ENCODE data around the gene RYR1. TPM values are rescaled to one million over a fixed set of nuclear protein-coding genes. Genes with fewer than 3 reads are reported as not detected.

The RYR1 gene
- polyA plus RNA-seq, 1 of the 3 experiments (the other 2 are of a cell fraction), result under 0.01 TPM

DNA sequence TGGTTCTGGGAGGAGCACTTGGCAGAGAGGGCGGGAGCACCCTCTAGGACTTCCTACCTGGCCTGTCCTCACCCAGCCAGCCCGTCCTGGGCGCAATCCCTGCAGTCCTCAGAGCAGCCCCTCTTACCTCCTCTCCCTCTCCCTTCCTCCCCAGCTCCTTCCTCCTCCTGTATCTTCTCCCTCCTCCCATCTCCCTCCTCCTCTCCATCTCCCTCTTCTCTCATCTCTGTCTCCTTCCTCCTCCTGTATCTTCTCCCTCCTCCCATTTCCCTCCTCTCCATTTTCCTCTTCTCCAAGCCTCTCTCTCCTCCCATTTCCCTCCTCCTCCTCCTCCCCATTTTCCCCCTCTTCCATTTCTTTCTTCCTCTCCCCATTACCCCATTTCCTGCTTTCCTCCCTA is 89.8 kb downstream of the RYR1 start:
- ChIA-PET CTCF (no interaction called here), POLR2A (no interaction called here)
- Histone ChIP-seq H3K9me3 (no peaks in the 10 kb centered on the region), H2AFZ (ENCODE audit: low read depth) (no peak overlapping the region), H4K20me1 (ENCODE audit: insufficient read depth) (no peaks in the 10 kb centered on the region), H3K4me1 (ENCODE audit: control insufficient read depth in 1 of 2, insufficient read depth in 2 of 2, low read depth in 1 of 2, low read length in 1 of 2) (no peaks in the 10 kb centered on the region), H3K27ac (ENCODE audit: low read depth in 2 of 2, low read length in 1 of 2) (no peak overlapping the region), H3K36me3 (replicated peaks in 1 of 2; ENCODE audit: control insufficient read depth in 1 of 2, insufficient read depth in 2 of 2, low read length in 1 of 2) (no peaks in the 10 kb centered on the region), H3K9ac (no peak overlapping the region), H3F3A (replicated peaks; ENCODE audit: insufficient read depth) (no peaks in the 10 kb centered on the region), H3K79me2 (ENCODE audit: insufficient read depth) (no peaks in the 10 kb centered on the region), H3K4me3 (ENCODE audit: low read depth in 2 of 2, low read length in 1 of 2) (no peak overlapping the region), H3K4me2 (no peak overlapping the region), H3K27me3 (ENCODE audit: insufficient read depth) (no peaks in the 10 kb centered on the region), H3K9me2 (no peaks in the 10 kb centered on the region)
- DNase-seq, result no peak
- 63% methylated on average over 2 of the region's 3 CpGs for WGBS (ENCODE audit: low lambda C conversion rate)
- TF ChIP-seq SIN3A (IDR thresholded peaks at IDR 0.05; ENCODE audit: borderline replicate concordance, low read depth, low read length) (no peak), GABPA (IDR thresholded peaks at IDR 0.05; ENCODE audit: low read depth) (no peak), NFIC (IDR thresholded peaks at IDR 0.05; ENCODE audit: borderline replicate concordance) (no peak), CHD2 (IDR thresholded peaks at IDR 0.05; ENCODE audit: low read length, partially characterized antibody) (no peak)

DNA sequence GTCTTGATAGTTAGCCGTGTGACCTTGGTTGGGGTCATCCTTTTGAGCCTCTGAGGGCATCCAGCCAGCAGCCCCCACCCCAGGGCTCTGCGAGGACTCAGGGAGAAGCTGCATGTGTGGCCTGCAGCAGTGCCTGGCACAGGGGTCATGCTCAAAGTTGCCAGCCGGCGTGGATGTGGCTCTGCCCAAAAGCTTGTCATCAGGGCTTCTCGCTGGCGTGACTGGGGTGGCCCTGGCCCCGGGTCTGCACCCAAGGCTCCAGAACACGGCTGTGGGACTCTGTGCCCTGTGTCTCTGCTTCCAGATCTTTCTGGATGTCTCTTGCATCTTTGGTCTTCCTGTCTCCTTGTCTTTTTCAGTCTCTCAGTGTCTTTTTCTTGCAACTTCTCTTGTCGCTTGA is 90.9 kb downstream of the RYR1 start:
- ChIA-PET CTCF (no interaction called here), POLR2A (no interaction called here)
- Histone ChIP-seq H4K20me1 (ENCODE audit: insufficient read depth) (no peaks in the 10 kb centered on the region), H2AFZ (ENCODE audit: low read depth) (no peak overlapping the region), H3F3A (replicated peaks; ENCODE audit: insufficient read depth) (no peaks in the 10 kb centered on the region), H3K4me3 (ENCODE audit: low read depth in 2 of 2, low read length in 1 of 2) (no peak overlapping the region), H3K27ac (ENCODE audit: low read depth in 2 of 2, low read length in 1 of 2) (no peak overlapping the region), H3K9me3 (no peaks in the 10 kb centered on the region), H3K4me1 (ENCODE audit: control insufficient read depth in 1 of 2, insufficient read depth in 2 of 2, low read depth in 1 of 2, low read length in 1 of 2) (no peaks in the 10 kb centered on the region), H3K36me3 (replicated peaks in 1 of 2; ENCODE audit: control insufficient read depth in 1 of 2, insufficient read depth in 2 of 2, low read length in 1 of 2) (no peaks in the 10 kb centered on the region), H3K79me2 (ENCODE audit: insufficient read depth) (no peaks in the 10 kb centered on the region), H3K27me3 (ENCODE audit: insufficient read depth) (no peaks in the 10 kb centered on the region), H3K9ac (no peak overlapping the region), H3K4me2 (no peak overlapping the region), H3K9me2 (no peaks in the 10 kb centered on the region)
- 41% methylated on average over 4 of the region's 9 CpGs for WGBS (ENCODE audit: low lambda C conversion rate)
- no peak for DNase-seq
- TF ChIP-seq, protein P1, sequence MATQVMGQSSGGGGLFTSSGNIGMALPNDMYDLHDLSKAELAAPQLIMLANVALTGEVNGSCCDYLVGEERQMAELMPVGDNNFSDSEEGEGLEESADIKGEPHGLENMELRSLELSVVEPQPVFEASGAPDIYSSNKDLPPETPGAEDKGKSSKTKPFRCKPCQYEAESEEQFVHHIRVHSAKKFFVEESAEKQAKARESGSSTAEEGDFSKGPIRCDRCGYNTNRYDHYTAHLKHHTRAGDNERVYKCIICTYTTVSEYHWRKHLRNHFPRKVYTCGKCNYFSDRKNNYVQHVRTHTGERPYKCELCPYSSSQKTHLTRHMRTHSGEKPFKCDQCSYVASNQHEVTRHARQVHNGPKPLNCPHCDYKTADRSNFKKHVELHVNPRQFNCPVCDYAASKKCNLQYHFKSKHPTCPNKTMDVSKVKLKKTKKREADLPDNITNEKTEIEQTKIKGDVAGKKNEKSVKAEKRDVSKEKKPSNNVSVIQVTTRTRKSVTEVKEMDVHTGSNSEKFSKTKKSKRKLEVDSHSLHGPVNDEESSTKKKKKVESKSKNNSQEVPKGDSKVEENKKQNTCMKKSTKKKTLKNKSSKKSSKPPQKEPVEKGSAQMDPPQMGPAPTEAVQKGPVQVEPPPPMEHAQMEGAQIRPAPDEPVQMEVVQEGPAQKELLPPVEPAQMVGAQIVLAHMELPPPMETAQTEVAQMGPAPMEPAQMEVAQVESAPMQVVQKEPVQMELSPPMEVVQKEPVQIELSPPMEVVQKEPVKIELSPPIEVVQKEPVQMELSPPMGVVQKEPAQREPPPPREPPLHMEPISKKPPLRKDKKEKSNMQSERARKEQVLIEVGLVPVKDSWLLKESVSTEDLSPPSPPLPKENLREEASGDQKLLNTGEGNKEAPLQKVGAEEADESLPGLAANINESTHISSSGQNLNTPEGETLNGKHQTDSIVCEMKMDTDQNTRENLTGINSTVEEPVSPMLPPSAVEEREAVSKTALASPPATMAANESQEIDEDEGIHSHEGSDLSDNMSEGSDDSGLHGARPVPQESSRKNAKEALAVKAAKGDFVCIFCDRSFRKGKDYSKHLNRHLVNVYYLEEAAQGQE (IDR thresholded peaks at IDR 0.05; ENCODE audit: low read depth, low read length), result no peak
- TF ChIP-seq TAF1 (IDR thresholded peaks at IDR 0.05; ENCODE audit: borderline replicate concordance, low read depth, low read length) (no peak), FOXJ3 (CRISPR knock-in tag; IDR thresholded peaks at IDR 0.05) (no peak), RCOR1 (IDR thresholded peaks at IDR 0.05; ENCODE audit: low read length) (no peak), GABPA (IDR thresholded peaks at IDR 0.05; ENCODE audit: low read depth) (no peak), GATA2 (CRISPR knock-in tag; IDR thresholded peaks at IDR 0.05) (no peak), RAD21 (IDR thresholded peaks at IDR 0.05; ENCODE audit: low read length) (no peak), FOXM1 (IDR thresholded peaks at IDR 0.05; ENCODE audit: low read depth) (no peak), YY1 (IDR thresholded peaks at IDR 0.05; ENCODE audit: low read depth) (no peak), NFIC (IDR thresholded peaks at IDR 0.05; ENCODE audit: borderline replicate concordance) (no peak), TEAD4 (IDR thresholded peaks at IDR 0.05; ENCODE audit: borderline replicate concordance, insufficient read depth) (no peak), MEF2A (IDR thresholded peaks at IDR 0.05; ENCODE audit: borderline replicate concordance, low read depth) (no peak)
- TF ChIP-seq, protein P2, sequence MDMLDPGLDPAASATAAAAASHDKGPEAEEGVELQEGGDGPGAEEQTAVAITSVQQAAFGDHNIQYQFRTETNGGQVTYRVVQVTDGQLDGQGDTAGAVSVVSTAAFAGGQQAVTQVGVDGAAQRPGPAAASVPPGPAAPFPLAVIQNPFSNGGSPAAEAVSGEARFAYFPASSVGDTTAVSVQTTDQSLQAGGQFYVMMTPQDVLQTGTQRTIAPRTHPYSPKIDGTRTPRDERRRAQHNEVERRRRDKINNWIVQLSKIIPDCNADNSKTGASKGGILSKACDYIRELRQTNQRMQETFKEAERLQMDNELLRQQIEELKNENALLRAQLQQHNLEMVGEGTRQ (IDR thresholded peaks at IDR 0.05; ENCODE audit: borderline replicate concordance, low read depth, low read length), result no peak
- TF ChIP-seq, protein P3, sequence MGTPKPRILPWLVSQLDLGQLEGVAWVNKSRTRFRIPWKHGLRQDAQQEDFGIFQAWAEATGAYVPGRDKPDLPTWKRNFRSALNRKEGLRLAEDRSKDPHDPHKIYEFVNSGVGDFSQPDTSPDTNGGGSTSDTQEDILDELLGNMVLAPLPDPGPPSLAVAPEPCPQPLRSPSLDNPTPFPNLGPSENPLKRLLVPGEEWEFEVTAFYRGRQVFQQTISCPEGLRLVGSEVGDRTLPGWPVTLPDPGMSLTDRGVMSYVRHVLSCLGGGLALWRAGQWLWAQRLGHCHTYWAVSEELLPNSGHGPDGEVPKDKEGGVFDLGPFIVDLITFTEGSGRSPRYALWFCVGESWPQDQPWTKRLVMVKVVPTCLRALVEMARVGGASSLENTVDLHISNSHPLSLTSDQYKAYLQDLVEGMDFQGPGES (IDR thresholded peaks at IDR 0.05; ENCODE audit: low read depth, low read length), result no peak
- TF ChIP-seq, protein P4, sequence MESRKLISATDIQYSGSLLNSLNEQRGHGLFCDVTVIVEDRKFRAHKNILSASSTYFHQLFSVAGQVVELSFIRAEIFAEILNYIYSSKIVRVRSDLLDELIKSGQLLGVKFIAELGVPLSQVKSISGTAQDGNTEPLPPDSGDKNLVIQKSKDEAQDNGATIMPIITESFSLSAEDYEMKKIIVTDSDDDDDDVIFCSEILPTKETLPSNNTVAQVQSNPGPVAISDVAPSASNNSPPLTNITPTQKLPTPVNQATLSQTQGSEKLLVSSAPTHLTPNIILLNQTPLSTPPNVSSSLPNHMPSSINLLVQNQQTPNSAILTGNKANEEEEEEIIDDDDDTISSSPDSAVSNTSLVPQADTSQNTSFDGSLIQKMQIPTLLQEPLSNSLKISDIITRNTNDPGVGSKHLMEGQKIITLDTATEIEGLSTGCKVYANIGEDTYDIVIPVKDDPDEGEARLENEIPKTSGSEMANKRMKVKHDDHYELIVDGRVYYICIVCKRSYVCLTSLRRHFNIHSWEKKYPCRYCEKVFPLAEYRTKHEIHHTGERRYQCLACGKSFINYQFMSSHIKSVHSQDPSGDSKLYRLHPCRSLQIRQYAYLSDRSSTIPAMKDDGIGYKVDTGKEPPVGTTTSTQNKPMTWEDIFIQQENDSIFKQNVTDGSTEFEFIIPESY (IDR thresholded peaks at IDR 0.05; ENCODE audit: borderline replicate concordance, low read depth), result no peak

Data from SK-N-SH (cell line).